ENCODE data around the gene ATPAF2. TPM values are rescaled to one million over a fixed set of nuclear protein-coding genes. Genes with fewer than 3 reads are reported as not detected.

The ATPAF2 gene
- total RNA-seq = 10 to 100 TPM; 32.1 to 33.4 TPM

- peaks cover 2% of the 10 kb centered on the region for H3K36me3 Mint-ChIP-seq
- H3K4me3 Mint-ChIP-seq = peak within 1 kb of the TSS; percentile 90
- DNase-seq (peak; percentile 100), ATAC-seq (peak; percentile 94)
- H3K4me1 Mint-ChIP-seq = peaks cover 58% of the 10 kb centered on the region
- no peaks in the 10 kb centered on the region for H3K27me3 Mint-ChIP-seq
- CTCF ChIA-PET = interaction anchor here (0.7 to 1.3 kb wide), 4 partner anchors 14 to 360 kb away, joined by 3 to 4 read pairs (median 4); no protein-coding TSS in a partner anchor
- H3K27ac Mint-ChIP-seq = peak within 1 kb of the TSS; percentile 89
- H3K9me3 Mint-ChIP-seq (ENCODE audit: low read depth) = no peaks in the 10 kb centered on the region
Measured at GRCh38 chr17:18038861-18039534, at the start of gene ATPAF2, which contains the start of gene GID4. ATPAF2 (minus strand) TSS chr17:18039168; CDS start chr17:18039013, 155 bp downstream. GID4 (plus strand) TSS chr17:18039408; CDS start chr17:18039465, 57 bp downstream.

DNA sequence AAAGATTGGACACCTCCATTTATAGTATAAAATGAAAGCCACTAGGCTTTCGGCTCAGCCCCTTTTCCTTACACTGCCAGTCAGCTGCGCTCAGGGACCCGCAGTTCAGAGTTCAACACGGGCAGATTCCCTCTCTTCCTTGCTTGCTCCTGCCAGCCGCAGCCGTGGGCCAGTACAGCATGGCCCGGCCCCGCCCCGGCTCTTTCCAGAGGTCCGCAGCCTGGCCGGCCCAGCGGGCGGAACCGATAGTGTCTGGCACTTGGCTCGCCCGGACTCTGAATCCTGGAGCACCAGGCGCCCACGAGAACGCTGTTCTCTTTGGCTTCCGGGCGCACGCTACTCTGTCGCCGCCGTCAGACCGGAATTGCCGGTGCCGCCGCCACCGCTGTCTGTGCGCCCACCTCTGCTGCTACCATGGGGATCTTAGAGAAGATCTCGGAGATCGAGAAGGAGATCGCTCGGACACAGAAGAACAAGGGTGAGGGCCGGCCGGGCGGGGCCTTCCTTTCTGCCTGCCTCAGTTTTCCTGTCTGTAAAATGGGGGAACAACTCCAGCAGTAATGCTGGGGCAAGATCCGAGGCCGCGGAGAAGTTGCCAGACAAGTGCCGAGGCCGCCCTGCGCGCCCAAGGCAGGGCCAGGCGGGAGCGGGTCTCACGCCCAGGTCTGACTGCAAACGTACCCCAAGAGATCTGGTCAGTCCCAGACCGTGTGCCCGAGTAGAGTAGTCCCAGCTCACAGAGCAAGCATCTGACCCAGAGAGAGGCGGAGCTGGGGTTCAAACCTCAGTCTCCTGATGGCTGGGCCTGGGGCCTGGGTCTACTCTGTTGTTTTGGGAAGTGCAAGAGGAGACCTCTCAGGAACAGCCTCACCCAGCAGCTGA is 48.9 kb upstream of the ATPAF2 start, which contains the start of gene DRG2:
Gene DRG2 (plus strand): TSS at position 339 of the 882 bp plus-strand sequence. CDS start 76 bp downstream, at position 415.
- ATAC-seq (peak; percentile 95), DNase-seq (peak; percentile 91)
- Mint-ChIP-seq H3K4me3 (peak within 1 kb of the TSS; percentile 99), H3K4me1 (peaks cover 25% of the 10 kb centered on the region), H3K36me3 (peaks cover 2% of the 10 kb centered on the region), H3K9me3 (ENCODE audit: low read depth) (no peaks in the 10 kb centered on the region), H3K27me3 (no peaks in the 10 kb centered on the region), H3K27ac (peak within 1 kb of the TSS; percentile 96)
- CTCF ChIA-PET = interaction anchor here (1.2 to 1.4 kb wide), 2 partner anchors 19 to 50 kb away, joined by 3 to 4 read pairs; no protein-coding TSS in a partner anchor

DNA sequence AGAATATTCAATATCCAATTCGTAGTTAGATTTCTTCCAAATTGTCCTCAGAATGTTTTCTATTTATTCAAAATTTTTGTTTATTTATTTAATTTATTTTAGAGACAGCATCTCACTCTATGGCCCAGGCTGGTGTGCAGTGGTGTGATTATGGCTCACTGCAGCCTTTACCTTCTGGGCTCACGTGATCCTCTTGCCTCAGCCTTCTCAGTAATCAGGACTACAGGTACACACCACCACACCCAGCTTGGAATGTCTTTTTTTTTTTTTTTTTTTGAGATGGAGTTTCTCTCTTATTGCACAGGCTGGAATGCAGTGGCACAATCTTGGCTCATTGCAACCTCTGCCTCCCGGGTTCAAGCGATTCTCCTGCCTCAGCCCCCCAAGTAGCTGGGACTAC is 45.3 kb upstream of the ATPAF2 start:
- Mint-ChIP-seq H3K27ac (no peak overlapping the region), H3K4me1 (peaks cover 19% of the 10 kb centered on the region), H3K9me3 (ENCODE audit: low read depth) (no peaks in the 10 kb centered on the region), H3K27me3 (peaks cover 8% of the 10 kb centered on the region), H3K4me3 (no peak overlapping the region), H3K36me3 (peaks cover 2% of the 10 kb centered on the region)
- CTCF ChIA-PET = no interaction called here
- DNase-seq (no peak), ATAC-seq (no peak)

DNA sequence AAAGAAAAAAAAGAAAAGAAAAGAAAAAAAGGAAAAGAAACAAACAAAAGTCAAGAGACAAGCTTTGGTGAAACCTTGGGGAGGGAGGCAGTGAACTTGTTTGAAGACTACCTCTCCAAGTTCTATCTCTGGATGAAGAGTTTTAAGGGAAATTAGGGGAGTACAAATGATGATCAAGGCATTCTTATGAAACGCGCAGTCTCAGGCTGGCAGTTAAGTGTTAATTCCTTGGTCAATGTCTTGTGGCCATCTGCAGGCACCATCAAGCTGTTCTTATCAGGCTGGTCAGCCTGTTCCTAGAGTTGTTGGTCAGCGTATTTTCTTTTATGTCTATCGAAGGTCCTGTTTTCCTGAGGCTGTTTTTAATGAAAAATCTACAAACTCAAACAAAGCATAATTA is 40.6 kb upstream of the ATPAF2 start:
- H3K36me3 Mint-ChIP-seq = no peaks in the 10 kb centered on the region
- ATAC-seq (no peak), DNase-seq (no peak)
- H3K4me1 Mint-ChIP-seq = no peaks in the 10 kb centered on the region
- CTCF ChIA-PET = interaction anchor here (0.8 kb wide), 1 partner anchor 34 kb away, joined by 3 read pairs; no protein-coding TSS in a partner anchor
- no peak overlapping the region for H3K4me3 Mint-ChIP-seq
- peaks cover 19% of the 10 kb centered on the region for H3K27me3 Mint-ChIP-seq
- no peaks in the 10 kb centered on the region for H3K9me3 Mint-ChIP-seq (ENCODE audit: low read depth)
- H3K27ac Mint-ChIP-seq = no peak overlapping the region

DNA sequence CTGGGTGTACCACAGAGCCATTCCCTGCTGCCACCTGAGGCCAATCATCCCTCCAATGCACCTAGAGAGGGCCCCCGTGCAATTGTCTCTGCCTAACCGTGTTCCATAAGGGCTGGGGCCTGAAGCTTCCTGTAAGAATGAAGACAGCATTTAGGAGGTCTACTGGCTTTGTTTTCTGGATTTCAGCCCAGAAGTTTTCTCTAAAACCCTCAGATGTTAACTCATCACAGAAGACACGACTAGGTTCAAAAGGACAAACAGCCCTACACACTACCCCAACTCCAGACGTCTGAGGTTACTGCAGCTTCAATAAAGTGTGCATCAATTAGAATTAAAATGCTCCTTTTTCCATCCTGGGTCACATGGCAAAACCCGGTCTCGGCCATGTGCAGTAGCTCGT is 38.0 kb upstream of the ATPAF2 start:
- CTCF ChIA-PET = interaction anchor here (0.7 kb wide), 1 partner anchor 12 kb away, joined by 3 read pairs; no protein-coding TSS in a partner anchor
- Mint-ChIP-seq H3K27me3 (peaks cover 19% of the 10 kb centered on the region), H3K27ac (no peak overlapping the region), H3K4me1 (peaks cover under 1% of the 10 kb centered on the region), H3K9me3 (ENCODE audit: low read depth) (no peaks in the 10 kb centered on the region), H3K4me3 (no peak overlapping the region), H3K36me3 (no peaks in the 10 kb centered on the region)
- ATAC-seq (no peak), DNase-seq (no peak)

GRCh38 chr17:18074566-18075272 is 35.8 kb upstream of the ATPAF2 start:
- ATAC-seq = no peak
- Mint-ChIP-seq H3K27me3 (peaks cover 24% of the 10 kb centered on the region), H3K9me3 (ENCODE audit: low read depth) (no peaks in the 10 kb centered on the region), H3K4me1 (peaks cover 15% of the 10 kb centered on the region), H3K36me3 (no peaks in the 10 kb centered on the region), H3K4me3 (no peak overlapping the region), H3K27ac (no peak overlapping the region)
- CTCF ChIA-PET = no interaction called here
- DNase-seq = no peak

DNA sequence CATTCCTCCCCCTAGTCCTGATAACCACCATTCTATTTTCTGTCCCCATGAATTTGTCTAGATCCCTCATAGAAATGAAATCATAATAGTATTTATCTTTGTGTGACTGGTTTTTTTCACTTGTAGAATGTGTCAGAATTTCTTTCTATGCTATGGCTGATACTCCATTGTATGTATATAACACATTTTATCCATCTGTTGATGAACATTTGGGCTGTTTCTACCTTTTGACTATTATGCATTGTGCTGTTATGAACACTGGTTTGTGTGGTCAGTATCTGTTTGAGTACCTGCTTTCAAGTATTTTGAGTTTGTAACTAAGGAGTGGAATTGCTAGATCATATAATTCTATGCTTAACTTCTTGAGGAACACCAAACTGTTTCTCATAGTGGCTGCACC is 32.8 kb upstream of the ATPAF2 start:
- DNase-seq (no peak), ATAC-seq (no peak)
- Mint-ChIP-seq H3K4me3 (no peak overlapping the region), H3K27ac (no peak overlapping the region), H3K4me1 (peaks cover 15% of the 10 kb centered on the region), H3K27me3 (peaks cover 18% of the 10 kb centered on the region), H3K9me3 (ENCODE audit: low read depth) (no peaks in the 10 kb centered on the region), H3K36me3 (no peaks in the 10 kb centered on the region)
- CTCF ChIA-PET = no interaction called here

GRCh38 chr17:18070861-18071340 is 31.9 kb upstream of the ATPAF2 start:
- Mint-ChIP-seq H3K9me3 (ENCODE audit: low read depth) (no peaks in the 10 kb centered on the region), H3K27ac (no peak overlapping the region), H3K4me3 (no peak overlapping the region), H3K36me3 (no peaks in the 10 kb centered on the region), H3K4me1 (peaks cover 15% of the 10 kb centered on the region), H3K27me3 (peaks cover 15% of the 10 kb centered on the region)
- CTCF ChIA-PET = no interaction called here
- peak; percentile 27 for ATAC-seq
- peak; percentile 45 for DNase-seq

DNA sequence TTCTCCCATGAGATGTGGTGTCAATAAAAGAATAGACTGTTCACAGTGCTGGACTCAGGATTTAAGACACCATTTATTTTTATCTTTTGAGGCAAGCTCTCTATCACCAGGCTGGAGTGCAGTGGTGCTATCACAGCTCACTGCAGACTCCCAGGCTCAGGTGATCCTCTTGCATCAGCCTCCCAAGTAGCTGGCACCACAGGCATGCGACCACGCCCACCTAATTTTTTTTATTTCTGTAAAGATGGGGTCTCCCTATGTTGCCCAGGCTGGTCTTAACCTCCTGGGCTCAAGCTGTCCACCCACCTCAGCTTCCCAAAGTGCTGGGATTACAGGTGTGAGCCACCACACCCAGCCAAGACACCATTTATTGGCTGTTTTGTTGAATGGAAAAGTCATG is 30.1 kb upstream of the ATPAF2 start:
- Mint-ChIP-seq H3K4me3 (no peak overlapping the region), H3K9me3 (ENCODE audit: low read depth) (no peaks in the 10 kb centered on the region), H3K4me1 (peaks cover 15% of the 10 kb centered on the region), H3K27me3 (peaks cover 10% of the 10 kb centered on the region), H3K36me3 (no peaks in the 10 kb centered on the region), H3K27ac (no peak overlapping the region)
- DNase-seq (no peak), ATAC-seq (no peak)
- CTCF ChIA-PET = interaction anchor here (1.4 kb wide), 1 partner anchor 19 kb away, joined by 3 read pairs; no protein-coding TSS in a partner anchor

DNA sequence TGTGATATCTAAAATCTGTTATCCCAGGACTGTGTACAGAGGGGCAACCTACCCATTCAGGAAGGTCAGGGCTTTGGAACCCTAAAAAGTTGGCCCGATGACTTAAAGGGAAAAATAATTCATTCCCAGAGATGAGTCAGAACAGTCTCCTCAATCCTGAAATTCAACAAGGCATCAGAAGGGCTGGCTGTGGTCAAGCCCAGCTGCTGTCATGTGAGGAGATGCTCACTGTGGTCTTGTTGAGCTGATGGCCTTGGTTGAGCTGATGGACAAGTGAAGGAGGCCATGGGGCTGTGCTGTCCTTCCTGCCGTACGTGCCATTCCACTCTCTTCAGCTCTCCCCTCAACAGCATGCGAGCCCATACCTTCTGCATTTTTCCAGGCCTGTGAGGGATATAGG is 27.9 kb upstream of the ATPAF2 start:
- Mint-ChIP-seq H3K27ac (no peak overlapping the region), H3K9me3 (ENCODE audit: low read depth) (no peaks in the 10 kb centered on the region), H3K36me3 (peaks cover 2% of the 10 kb centered on the region), H3K4me1 (peaks cover 14% of the 10 kb centered on the region), H3K27me3 (peaks cover 9% of the 10 kb centered on the region), H3K4me3 (no peak overlapping the region)
- ATAC-seq (no peak), DNase-seq (no peak)
- CTCF ChIA-PET = no interaction called here

DNA sequence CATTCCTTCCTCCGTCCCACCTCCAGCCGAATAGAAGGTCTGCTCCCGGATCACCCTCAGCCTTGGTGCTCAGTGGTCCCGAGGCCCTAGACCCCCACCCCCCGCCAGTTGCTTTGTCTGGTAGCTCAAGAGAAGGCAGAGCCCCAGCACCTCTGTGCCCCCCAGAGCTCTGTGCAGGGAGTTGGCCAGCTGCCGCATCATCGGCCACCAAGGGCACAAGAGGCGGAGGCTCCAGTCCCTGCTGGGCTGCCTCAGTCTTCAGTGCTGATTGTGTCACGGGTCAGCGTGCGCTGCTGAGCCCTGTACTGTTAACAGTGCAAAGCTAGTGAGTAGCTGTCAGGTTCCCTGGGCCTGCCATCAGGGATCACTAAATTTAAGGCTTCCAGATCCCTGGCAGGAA is 26.6 kb upstream of the ATPAF2 start:
- Mint-ChIP-seq H3K4me1 (peaks cover 6% of the 10 kb centered on the region), H3K27ac (no peak overlapping the region), H3K4me3 (no peak overlapping the region), H3K27me3 (no peaks in the 10 kb centered on the region), H3K9me3 (ENCODE audit: low read depth) (no peaks in the 10 kb centered on the region), H3K36me3 (peaks cover 2% of the 10 kb centered on the region)
- no peak for DNase-seq
- CTCF ChIA-PET = interaction anchor here (1.4 kb wide), 1 partner anchor 25 kb away, joined by 3 read pairs; no protein-coding TSS in a partner anchor
- ATAC-seq = no peak

DNA sequence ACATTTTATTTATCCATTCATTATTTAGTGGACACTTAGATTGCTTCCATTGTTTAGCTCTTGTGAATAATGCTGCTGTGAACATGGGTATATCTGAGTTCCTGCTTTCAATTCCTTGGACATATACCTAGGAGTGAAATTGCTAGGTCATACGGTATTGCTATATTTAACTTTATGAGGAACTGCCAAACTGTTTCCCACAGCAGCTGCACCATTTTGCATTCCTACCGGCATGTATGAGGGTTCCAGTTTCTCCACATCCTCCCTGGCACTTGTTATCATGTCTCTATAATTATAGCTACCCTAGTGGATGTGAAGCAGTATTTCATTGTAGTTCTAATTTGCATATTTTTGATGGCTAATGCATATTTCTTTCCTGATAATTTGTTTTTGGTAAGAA is 25.1 kb upstream of the ATPAF2 start:
- no peaks in the 10 kb centered on the region for H3K9me3 Mint-ChIP-seq (ENCODE audit: low read depth)
- CTCF ChIA-PET = interaction anchor here (1.4 kb wide), 1 partner anchor 23 kb away, joined by 3 read pairs; no protein-coding TSS in a partner anchor
- no peaks in the 10 kb centered on the region for H3K27me3 Mint-ChIP-seq
- peaks cover 11% of the 10 kb centered on the region for H3K4me1 Mint-ChIP-seq
- no peak for DNase-seq
- no peak overlapping the region for H3K4me3 Mint-ChIP-seq
- H3K36me3 Mint-ChIP-seq = peaks cover 7% of the 10 kb centered on the region
- no peak for ATAC-seq
- no peak overlapping the region for H3K27ac Mint-ChIP-seq

DNA sequence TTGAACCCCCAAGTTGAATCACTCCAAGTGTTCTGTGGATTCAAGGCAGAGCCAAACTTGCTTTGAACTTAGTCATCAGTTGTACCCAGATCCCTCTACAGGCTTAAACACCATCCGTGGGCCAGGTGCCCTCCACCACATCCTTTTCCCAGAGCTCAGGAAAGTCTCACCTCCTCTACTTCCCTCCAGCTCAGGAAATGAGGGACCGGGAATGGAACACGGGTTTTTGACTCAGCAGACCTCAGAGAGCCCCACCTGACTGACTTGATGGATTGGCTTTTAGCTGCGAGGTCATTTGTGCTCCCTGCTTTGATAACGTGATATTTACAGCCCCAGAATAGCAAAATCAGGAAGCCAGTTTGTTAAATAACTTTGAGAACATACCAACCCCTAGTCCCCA is 20.3 kb upstream of the ATPAF2 start:
- Mint-ChIP-seq H3K9me3 (ENCODE audit: low read depth) (no peaks in the 10 kb centered on the region), H3K27me3 (no peaks in the 10 kb centered on the region), H3K4me3 (no peak overlapping the region), H3K36me3 (peaks cover 10% of the 10 kb centered on the region), H3K27ac (no peak overlapping the region), H3K4me1 (peaks cover 11% of the 10 kb centered on the region)
- DNase-seq = no peak
- CTCF ChIA-PET = interaction anchor here (1.0 kb wide), 1 partner anchor 14 kb away, joined by 3 read pairs; no protein-coding TSS in a partner anchor
- no peak for ATAC-seq

All from activated CD8-positive, alpha-beta memory T cell treated with anti-CD3 and anti-CD28 coated beads, Interleukin-2, amount 10 ng/mL, durations not matched to agents 7 days and 5 days (primary cell).